Memory B cell (primary cell): ENCODE data around the gene HORMAD2.

Source experiments
- ATAC-seq: fragments of 150-1000 bp; cut with Tn5 transposase; 2 replicates; pipeline ENCODE4 v1.10.0; 2021; ENCODE audit warnings: low read depth, mild to moderate bottlenecking, moderate library complexity
- DNase-seq, 2 donors: peaks; one replicate each; pipeline ENCODE4 v3.0.0; 2022; ENCODE audit warnings: low spot score in 2 of 2
- H3K27ac Mint-ChIP-seq: one replicate; pipeline ENCODE4 v1.8.0; 2022; ENCODE audit warnings: mild to moderate bottlenecking, moderate library complexity, mixed read lengths
- H3K27me3 Mint-ChIP-seq: one replicate; pipeline ENCODE4 v1.8.0; 2022; ENCODE audit warnings: mixed read lengths
- H3K36me3 Mint-ChIP-seq: one replicate; pipeline ENCODE4 v1.8.0; 2022; ENCODE audit warnings: mild to moderate bottlenecking, mixed read lengths
- H3K4me1 Mint-ChIP-seq: one replicate; pipeline ENCODE4 v1.8.0; 2022; ENCODE audit warnings: mixed read lengths
- H3K4me3 Mint-ChIP-seq: one replicate; pipeline ENCODE4 v1.8.0; 2022; ENCODE audit warnings: mild to moderate bottlenecking, moderate library complexity, mixed read lengths
- H3K9me3 Mint-ChIP-seq: one replicate; pipeline ENCODE4 v1.8.0; 2022; ENCODE audit warnings: mixed read lengths

HORMAD2 gene

GRCh38 chr22:30176431-30176830 lies 96.2 kb downstream of the HORMAD2 start:
- Mint-ChIP-seq H3K27me3 (peaks cover 12% of the 10 kb centered on the region), H3K4me3 (no peak overlapping the region), H3K27ac (no peak overlapping the region), H3K36me3 (no peaks in the 10 kb centered on the region), H3K4me1 (no peaks in the 10 kb centered on the region), H3K9me3 (no peaks in the 10 kb centered on the region)
- DNase-seq, result no peak
- no peak for ATAC-seq

- no peak overlapping the region for H3K4me3 Mint-ChIP-seq
- H3K9me3 Mint-ChIP-seq, result no peaks in the 10 kb centered on the region
- H3K4me1 Mint-ChIP-seq, result no peaks in the 10 kb centered on the region
- ATAC-seq (no peak), DNase-seq (no peak)
- peaks cover 7% of the 10 kb centered on the region for H3K27me3 Mint-ChIP-seq
- H3K36me3 Mint-ChIP-seq, result no peaks in the 10 kb centered on the region
- H3K27ac Mint-ChIP-seq, result no peak overlapping the region
These were observed 98.2 kb downstream of the HORMAD2 start for GRCh38 chr22:30178181-30179126.

- no peak for DNase-seq
- Mint-ChIP-seq H3K27me3 (peaks cover 6% of the 10 kb centered on the region), H3K27ac (no peak overlapping the region), H3K36me3 (no peaks in the 10 kb centered on the region), H3K4me3 (no peak overlapping the region), H3K4me1 (no peaks in the 10 kb centered on the region), H3K9me3 (no peaks in the 10 kb centered on the region)
- ATAC-seq, result no peak
These were observed 100.4 kb downstream of the HORMAD2 start for GRCh38 chr22:30180616-30181015.

DNA sequence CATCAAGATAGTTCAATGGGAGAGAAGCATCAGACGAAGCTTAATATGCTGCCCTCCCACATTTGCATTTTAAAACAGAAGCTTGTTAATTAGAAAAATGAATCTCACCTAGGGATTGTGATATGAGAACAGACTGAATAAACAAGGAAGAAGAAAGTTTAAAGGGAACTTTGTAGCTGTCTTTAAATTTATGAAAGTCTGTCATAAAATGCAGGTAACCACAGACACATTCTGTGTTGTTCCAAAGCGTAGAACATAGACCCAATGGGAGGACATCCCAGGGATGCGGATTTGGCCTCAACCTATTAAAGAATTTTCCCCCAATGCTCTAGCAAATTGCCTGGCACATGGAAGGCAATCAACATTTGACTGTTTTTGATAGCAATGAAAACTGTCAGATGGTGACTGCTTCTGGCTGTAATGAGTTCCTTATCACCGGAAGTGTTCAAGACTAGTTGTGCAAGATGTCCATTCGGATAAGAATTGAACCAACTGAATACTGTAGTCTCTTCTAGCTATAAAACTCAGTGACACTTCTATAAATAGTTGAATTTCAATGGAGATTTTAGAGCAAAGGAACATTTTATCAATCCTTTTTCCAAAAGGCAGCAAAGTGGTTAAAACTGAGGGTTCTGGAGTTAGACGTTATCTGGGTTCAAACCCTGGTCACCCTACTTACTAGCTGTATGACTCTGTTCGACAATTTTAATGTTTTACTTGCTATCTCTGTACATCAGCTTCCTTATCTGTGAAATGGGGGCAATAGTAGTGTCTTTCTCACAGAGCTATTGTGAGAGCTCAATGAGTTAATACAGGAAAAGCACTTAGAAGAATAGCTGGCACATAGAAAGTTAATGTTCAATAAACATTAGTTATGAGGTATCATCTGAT lies 101.4 kb downstream of the HORMAD2 start:
- no peak overlapping the region for H3K4me3 Mint-ChIP-seq
- no peaks in the 10 kb centered on the region for H3K9me3 Mint-ChIP-seq
- peaks cover 2% of the 10 kb centered on the region for H3K4me1 Mint-ChIP-seq
- H3K27me3 Mint-ChIP-seq, result peaks cover 7% of the 10 kb centered on the region
- no peaks in the 10 kb centered on the region for H3K36me3 Mint-ChIP-seq
- DNase-seq (no peak), ATAC-seq (no peak)
- no peak overlapping the region for H3K27ac Mint-ChIP-seq

DNA sequence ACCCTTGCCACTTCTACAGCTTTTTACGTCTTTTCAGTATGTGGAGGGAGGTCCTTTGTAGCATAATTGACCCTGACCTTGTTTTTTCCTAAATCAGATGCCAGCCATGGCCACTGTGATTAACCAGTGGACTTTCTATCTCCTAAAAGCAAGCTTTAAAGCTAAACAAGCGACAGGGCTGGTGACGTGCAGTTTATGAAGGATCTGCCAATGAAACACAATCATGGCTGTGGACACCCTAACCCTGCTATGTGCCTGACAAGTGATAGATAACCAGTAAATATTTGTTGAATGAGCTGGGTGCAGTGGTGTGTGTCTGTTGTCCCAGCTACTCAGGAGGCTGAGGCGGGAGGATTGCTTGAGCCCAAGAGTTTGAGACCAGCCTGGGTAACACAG lies 102.1 kb downstream of the HORMAD2 start:
- Mint-ChIP-seq H3K36me3 (no peaks in the 10 kb centered on the region), H3K27me3 (peaks cover 8% of the 10 kb centered on the region), H3K27ac (no peak overlapping the region), H3K9me3 (no peaks in the 10 kb centered on the region), H3K4me1 (peaks cover 2% of the 10 kb centered on the region), H3K4me3 (no peak overlapping the region)
- DNase-seq (no peak), ATAC-seq (no peak)

DNA sequence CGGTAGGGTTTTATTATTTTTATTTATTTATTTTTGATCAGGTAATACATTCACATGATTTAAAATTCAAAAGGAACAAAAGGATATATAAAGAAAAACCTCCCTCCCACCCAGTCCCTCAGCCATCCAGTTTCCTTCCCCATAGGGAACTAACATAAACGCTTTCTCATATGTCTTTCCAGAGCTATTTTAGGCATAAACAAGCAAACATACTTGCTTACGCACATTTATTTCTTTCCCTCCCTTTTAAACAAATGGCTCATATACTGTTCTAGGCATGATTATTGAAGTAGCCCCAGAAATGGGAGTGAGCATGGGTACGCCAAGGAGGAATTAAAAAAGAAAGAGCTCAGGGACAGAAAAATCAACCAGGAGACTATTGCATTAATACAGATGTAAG lies 102.6 kb downstream of the HORMAD2 start:
- Mint-ChIP-seq H3K27ac (no peak overlapping the region), H3K4me3 (no peak overlapping the region), H3K9me3 (no peaks in the 10 kb centered on the region)

DNA sequence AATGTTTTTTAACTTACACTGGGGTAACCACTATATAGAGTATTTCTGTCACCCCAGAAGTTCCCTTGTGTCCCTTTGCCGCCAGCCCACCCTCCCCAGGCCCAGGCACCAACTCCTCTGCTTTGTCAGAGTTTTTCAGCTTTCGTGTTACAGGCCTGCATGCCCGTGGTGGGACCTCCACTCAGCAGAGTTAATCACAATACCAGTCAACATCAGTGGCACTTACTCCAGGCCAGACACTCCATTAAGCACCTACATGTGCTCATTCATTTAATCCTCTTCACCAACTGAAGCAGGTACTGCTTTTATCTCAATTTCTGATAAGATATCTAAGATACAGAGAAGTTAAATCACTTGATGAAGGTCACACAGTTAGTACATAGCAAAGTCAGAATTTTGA lies 103.0 kb downstream of the HORMAD2 start:
- peaks cover 2% of the 10 kb centered on the region for H3K4me1 Mint-ChIP-seq
- no peaks in the 10 kb centered on the region for H3K9me3 Mint-ChIP-seq
- ATAC-seq, result no peak
- no peak overlapping the region for H3K27ac Mint-ChIP-seq
- no peaks in the 10 kb centered on the region for H3K36me3 Mint-ChIP-seq
- no peak for DNase-seq
- H3K4me3 Mint-ChIP-seq, result no peak overlapping the region
- peaks cover 9% of the 10 kb centered on the region for H3K27me3 Mint-ChIP-seq

More for the DNA sequence above, 102.6 kb downstream of the HORMAD2 start:
- no peak for DNase-seq
- no peak for ATAC-seq
- Mint-ChIP-seq H3K27me3 (peaks cover 9% of the 10 kb centered on the region), H3K36me3 (no peaks in the 10 kb centered on the region), H3K4me1 (peaks cover 2% of the 10 kb centered on the region)

- Mint-ChIP-seq H3K36me3 (no peaks in the 10 kb centered on the region), H3K4me1 (peaks cover 2% of the 10 kb centered on the region), H3K27me3 (peaks cover 9% of the 10 kb centered on the region), H3K27ac (no peak overlapping the region), H3K4me3 (no peak overlapping the region), H3K9me3 (no peaks in the 10 kb centered on the region)
- no peak for ATAC-seq
- no peak for DNase-seq
These were observed 103.6 kb downstream of the HORMAD2 start for GRCh38 chr22:30183861-30184278.

DNA sequence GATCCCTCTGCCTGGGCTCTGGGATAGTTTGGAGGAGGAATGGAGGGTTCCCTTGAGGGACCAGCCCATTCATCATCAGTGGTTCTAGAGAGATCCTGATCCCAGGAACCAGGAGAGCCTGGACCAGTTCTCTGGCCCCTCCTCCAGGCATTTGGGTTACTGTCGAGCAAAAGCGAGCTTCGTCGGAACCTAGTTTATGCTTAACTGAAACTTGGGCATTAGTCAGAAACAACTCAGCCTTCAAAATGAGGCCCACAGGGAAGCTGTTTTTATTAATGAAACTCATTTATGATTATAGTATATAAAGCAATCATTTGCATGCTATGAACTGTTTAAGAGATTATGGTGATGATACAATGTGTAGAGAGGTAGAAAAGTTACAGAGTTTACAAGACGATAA lies 104.9 kb downstream of the HORMAD2 start:
- no peaks in the 10 kb centered on the region for H3K36me3 Mint-ChIP-seq
- no peak for DNase-seq
- no peak for ATAC-seq
- no peaks in the 10 kb centered on the region for H3K9me3 Mint-ChIP-seq
- H3K4me3 Mint-ChIP-seq, result no peak overlapping the region
- H3K27me3 Mint-ChIP-seq, result peaks cover 14% of the 10 kb centered on the region
- no peak overlapping the region for H3K27ac Mint-ChIP-seq
- H3K4me1 Mint-ChIP-seq, result peaks cover 2% of the 10 kb centered on the region

- no peak overlapping the region for H3K4me3 Mint-ChIP-seq
- H3K27ac Mint-ChIP-seq, result no peak overlapping the region
- H3K4me1 Mint-ChIP-seq, result peaks cover 2% of the 10 kb centered on the region
- H3K27me3 Mint-ChIP-seq, result peaks cover 14% of the 10 kb centered on the region
- DNase-seq (no peak), ATAC-seq (no peak)
- H3K36me3 Mint-ChIP-seq, result no peaks in the 10 kb centered on the region
- H3K9me3 Mint-ChIP-seq, result no peaks in the 10 kb centered on the region
These were observed 105.3 kb downstream of the HORMAD2 start for GRCh38 chr22:30185549-30185948.

- H3K36me3 Mint-ChIP-seq, result no peaks in the 10 kb centered on the region
- no peak overlapping the region for H3K27ac Mint-ChIP-seq
- ATAC-seq (no peak), DNase-seq (no peak)
- H3K9me3 Mint-ChIP-seq, result no peaks in the 10 kb centered on the region
- peaks cover 2% of the 10 kb centered on the region for H3K4me1 Mint-ChIP-seq
- H3K4me3 Mint-ChIP-seq, result no peak overlapping the region
- peaks cover 12% of the 10 kb centered on the region for H3K27me3 Mint-ChIP-seq
These were observed 105.8 kb downstream of the HORMAD2 start for GRCh38 chr22:30186041-30186440.

DNA sequence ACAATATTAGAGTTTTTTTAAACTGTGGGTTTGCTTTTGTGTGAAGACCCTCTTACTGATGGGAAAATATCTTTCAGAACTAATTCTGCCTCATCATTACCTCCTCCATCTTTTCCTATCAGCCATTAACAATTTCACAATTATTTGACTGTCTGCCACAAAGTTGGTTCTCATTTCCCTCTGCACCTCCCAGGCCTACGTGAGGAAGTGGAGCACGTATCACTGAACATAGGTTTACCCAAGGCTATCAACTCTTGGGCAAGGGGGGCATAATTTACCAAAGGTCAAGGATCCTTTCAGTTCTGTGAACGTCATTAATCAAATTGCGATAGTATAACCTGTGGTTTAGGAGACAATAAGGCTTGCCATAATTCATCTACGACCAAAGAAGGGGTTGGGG lies 106.2 kb downstream of the HORMAD2 start:
- Mint-ChIP-seq H3K27ac (no peak overlapping the region), H3K4me3 (no peak overlapping the region), H3K9me3 (no peaks in the 10 kb centered on the region), H3K27me3 (peaks cover 8% of the 10 kb centered on the region), H3K36me3 (no peaks in the 10 kb centered on the region), H3K4me1 (peaks cover 2% of the 10 kb centered on the region)
- DNase-seq, result no peak
- ATAC-seq, result no peak

DNA sequence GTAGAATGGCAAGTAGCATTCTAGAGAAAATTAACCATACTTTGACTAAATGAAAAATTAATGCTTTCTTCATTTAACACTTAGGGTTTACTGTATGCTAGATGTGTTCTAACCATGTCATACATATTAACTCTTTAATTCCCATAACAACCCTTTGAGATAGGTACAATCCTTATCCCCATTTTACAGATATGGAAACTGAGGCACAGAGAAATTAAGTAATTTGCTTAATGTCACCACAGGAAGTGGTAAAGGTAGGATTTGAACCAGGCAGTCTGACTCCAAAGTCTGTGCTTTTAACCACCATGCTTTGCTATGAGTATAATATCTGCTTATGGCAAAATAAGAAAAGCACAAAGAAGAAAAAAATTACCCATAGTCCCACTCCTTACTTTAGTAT lies 106.8 kb downstream of the HORMAD2 start:
- no peaks in the 10 kb centered on the region for H3K9me3 Mint-ChIP-seq
- ATAC-seq, result no peak
- no peak overlapping the region for H3K27ac Mint-ChIP-seq
- no peak overlapping the region for H3K4me3 Mint-ChIP-seq
- peaks cover 5% of the 10 kb centered on the region for H3K4me1 Mint-ChIP-seq
- DNase-seq, result no peak
- no peaks in the 10 kb centered on the region for H3K36me3 Mint-ChIP-seq
- H3K27me3 Mint-ChIP-seq, result peaks cover 8% of the 10 kb centered on the region
